Measurements from ENCODE around the gene RHBDD3.

Gene RHBDD3

GRCh38 chr22:29269731-29270474 is 2.1 kb upstream of the RHBDD3 start:
- no peak for DNase-seq (ENCODE audit: low spot score)

- no peak for DNase-seq (ENCODE audit: low spot score)
Observed at GRCh38 chr22:29269230-29269604, 1.4 kb upstream of the RHBDD3 start.

- peak; percentile 76 for DNase-seq (ENCODE audit: low spot score)
Observed at GRCh38 chr22:29268511-29269229, 889 bp upstream of the RHBDD3 start.

GRCh38 chr22:29267462-29267857 is 321 bp downstream of the RHBDD3 start:
- no peak for DNase-seq (ENCODE audit: low spot score)

- DNase-seq (ENCODE audit: low spot score): no peak
Observed at GRCh38 chr22:29266564-29267461, 968 bp downstream of the RHBDD3 start.

- DNase-seq (ENCODE audit: low spot score): no peak
Observed at GRCh38 chr22:29265929-29266328, 1.9 kb downstream of the RHBDD3 start.

GRCh38 chr22:29265305-29265704 is 2.5 kb downstream of the RHBDD3 start:
- DNase-seq (ENCODE audit: low spot score): no peak

- no peak for DNase-seq (ENCODE audit: low spot score)
Observed at GRCh38 chr22:29263791-29264276, 3.9 kb downstream of the RHBDD3 start.

- no peak for DNase-seq (ENCODE audit: low spot score)
Observed at GRCh38 chr22:29260601-29261315, 7.0 kb downstream of the RHBDD3 start.

GRCh38 chr22:29260031-29260560 is 7.7 kb downstream of the RHBDD3 start:
- DNase-seq (ENCODE audit: low spot score): no peak

GRCh38 chr22:29259253-29259899 is 8.4 kb downstream of the RHBDD3 start:
- no peak for DNase-seq (ENCODE audit: low spot score)

GRCh38 chr22:29258407-29259252 is 9.2 kb downstream of the RHBDD3 start:
- no peak for DNase-seq (ENCODE audit: low spot score)

GRCh38 chr22:29257751-29258181 is 10.0 kb downstream of the RHBDD3 start:
- no peak for DNase-seq (ENCODE audit: low spot score)

- DNase-seq (ENCODE audit: low spot score): no peak
Observed at GRCh38 chr22:29256606-29257325, 11.0 kb downstream of the RHBDD3 start.

GRCh38 chr22:29255064-29255621 is 12.6 kb downstream of the RHBDD3 start:
- DNase-seq (ENCODE audit: low spot score): no peak

- no peak for DNase-seq (ENCODE audit: low spot score)
Observed at GRCh38 chr22:29254286-29254660, 13.5 kb downstream of the RHBDD3 start.

- DNase-seq (ENCODE audit: low spot score): no peak
Observed at GRCh38 chr22:29253561-29254285, 14.1 kb downstream of the RHBDD3 start.

Data from putamen (tissue), 1 donor.